ENCODE data around the gene SH2D3C. TPM values are rescaled to one million over a fixed set of nuclear protein-coding genes. Genes with fewer than 3 reads are reported as not detected.

SH2D3C gene
- total RNA-seq, 1 donor from 2014 or later: 5.8 TPM

- H3K79me2 ChIP-seq (ENCODE audit: insufficient read depth, low read length): peaks cover 30% of the 10 kb centered on the region
- peaks cover 11% of the 10 kb centered on the region for H3K36me3 ChIP-seq (ENCODE audit: insufficient read depth, low read length)
- Mint-ChIP-seq H3K36me3 (ENCODE audit: low read depth, unreplicated experiment) (peaks cover 18% of the 10 kb centered on the region), H3K4me1 (ENCODE audit: low read depth, unreplicated experiment) (peaks cover 2% of the 10 kb centered on the region), H3K27me3 (ENCODE audit: low read depth, unreplicated experiment) (no peaks in the 10 kb centered on the region), H3K4me3 (ENCODE audit: unreplicated experiment) (no peak overlapping the region), H3K27ac (ENCODE audit: unreplicated experiment) (no peak overlapping the region), H3K9me3 (ENCODE audit: unreplicated experiment) (no peaks in the 10 kb centered on the region)
- H3K4me1 ChIP-seq (ENCODE audit: insufficient read depth, low read length): peaks cover 6% of the 10 kb centered on the region
- no peak overlapping the region for H3K4me2 ChIP-seq (ENCODE audit: low read length)
- H2AFZ ChIP-seq (ENCODE audit: low read depth, low read length): no peak overlapping the region
- DNase-seq (ENCODE audit: low read depth) (no peak), FAIRE-seq (no peak)
- peaks cover 34% of the 10 kb centered on the region for H4K20me1 ChIP-seq (ENCODE audit: insufficient read depth, low read length)
- no peak overlapping the region for H3K9ac ChIP-seq (ENCODE audit: low read length)
- H3K27ac ChIP-seq (ENCODE audit: low read depth, low read length): no peak overlapping the region
- H3K9me3 ChIP-seq (ENCODE audit: insufficient read depth, low read depth, low read length): no peaks in the 10 kb centered on the region
- H3K4me3 ChIP-seq (ENCODE audit: insufficient read depth, low read depth, low read length): no peak overlapping the region
- TF ChIP-seq EZH2 (IDR thresholded peaks at IDR 0.05; ENCODE audit: insufficient read depth, low read length): no peak
- TF ChIP-seq CTCF (IDR thresholded peaks at IDR 0.05; ENCODE audit: insufficient read depth, low read depth, low read length): no peak
- H3K27me3 ChIP-seq (ENCODE audit: insufficient read depth, low read length): no peaks in the 10 kb centered on the region
Measured at GRCh38 chr9:127809002-127809539, 30.6 kb upstream of the SH2D3C start.

- no peak overlapping the region for H3K4me2 ChIP-seq (ENCODE audit: low read length)
- DNase-seq (ENCODE audit: low read depth) (no peak), FAIRE-seq (no peak)
- no peaks in the 10 kb centered on the region for H3K27me3 ChIP-seq (ENCODE audit: insufficient read depth, low read length)
- H3K36me3 ChIP-seq (ENCODE audit: insufficient read depth, low read length): peaks cover 11% of the 10 kb centered on the region
- H3K9me3 ChIP-seq (ENCODE audit: insufficient read depth, low read depth, low read length): no peaks in the 10 kb centered on the region
- Mint-ChIP-seq H3K9me3 (ENCODE audit: unreplicated experiment) (no peaks in the 10 kb centered on the region), H3K4me1 (ENCODE audit: low read depth, unreplicated experiment) (peaks cover 3% of the 10 kb centered on the region), H3K27ac (ENCODE audit: unreplicated experiment) (no peak overlapping the region), H3K4me3 (ENCODE audit: unreplicated experiment) (no peak overlapping the region), H3K27me3 (ENCODE audit: low read depth, unreplicated experiment) (no peaks in the 10 kb centered on the region), H3K36me3 (ENCODE audit: low read depth, unreplicated experiment) (peaks cover 18% of the 10 kb centered on the region)
- H3K79me2 ChIP-seq (ENCODE audit: insufficient read depth, low read length): peaks cover 36% of the 10 kb centered on the region
- TF ChIP-seq CTCF (IDR thresholded peaks at IDR 0.05; ENCODE audit: insufficient read depth, low read depth, low read length) (no peak), EZH2 (IDR thresholded peaks at IDR 0.05; ENCODE audit: insufficient read depth, low read length) (no peak)
- H3K27ac ChIP-seq (ENCODE audit: low read depth, low read length): no peak overlapping the region
- peaks cover 10% of the 10 kb centered on the region for H3K4me1 ChIP-seq (ENCODE audit: insufficient read depth, low read length)
- no peak overlapping the region for H3K9ac ChIP-seq (ENCODE audit: low read length)
- peaks cover 29% of the 10 kb centered on the region for H4K20me1 ChIP-seq (ENCODE audit: insufficient read depth, low read length)
- no peak overlapping the region for H3K4me3 ChIP-seq (ENCODE audit: insufficient read depth, low read depth, low read length)
- H2AFZ ChIP-seq (ENCODE audit: low read depth, low read length): no peak overlapping the region
Measured at GRCh38 chr9:127808347-127809001, 30.0 kb upstream of the SH2D3C start.

- no peaks in the 10 kb centered on the region for H3K9me3 Mint-ChIP-seq (ENCODE audit: unreplicated experiment)
- TF ChIP-seq CTCF (IDR thresholded peaks at IDR 0.05; ENCODE audit: insufficient read depth, low read depth, low read length) (no peak), EZH2 (IDR thresholded peaks at IDR 0.05; ENCODE audit: insufficient read depth, low read length) (no peak)
- peaks cover 3% of the 10 kb centered on the region for H3K4me1 Mint-ChIP-seq (ENCODE audit: low read depth, unreplicated experiment)
Measured at GRCh38 chr9:127806871-127807270, 28.4 kb upstream of the SH2D3C start.

More at GRCh38 chr9:127806871-127807270, 28.4 kb upstream of the SH2D3C start:
- Mint-ChIP-seq H3K27ac (ENCODE audit: unreplicated experiment) (no peak overlapping the region), H3K27me3 (ENCODE audit: low read depth, unreplicated experiment) (no peaks in the 10 kb centered on the region), H3K4me3 (ENCODE audit: unreplicated experiment) (no peak overlapping the region), H3K36me3 (ENCODE audit: low read depth, unreplicated experiment) (peaks cover 18% of the 10 kb centered on the region)
- Histone ChIP-seq H3K36me3 (ENCODE audit: insufficient read depth, low read length) (peaks cover 3% of the 10 kb centered on the region), H3K4me1 (ENCODE audit: insufficient read depth, low read length) (peaks cover 15% of the 10 kb centered on the region), H3K27ac (ENCODE audit: low read depth, low read length) (no peak overlapping the region), H3K4me3 (ENCODE audit: insufficient read depth, low read depth, low read length) (no peak overlapping the region), H3K27me3 (ENCODE audit: insufficient read depth, low read length) (no peaks in the 10 kb centered on the region), H3K4me2 (ENCODE audit: low read length) (no peak overlapping the region), H2AFZ (ENCODE audit: low read depth, low read length) (no peak overlapping the region), H3K9ac (ENCODE audit: low read length) (no peak overlapping the region), H3K79me2 (ENCODE audit: insufficient read depth, low read length) (peaks cover 40% of the 10 kb centered on the region), H3K9me3 (ENCODE audit: insufficient read depth, low read depth, low read length) (no peaks in the 10 kb centered on the region), H4K20me1 (ENCODE audit: insufficient read depth, low read length) (peaks cover 29% of the 10 kb centered on the region)
- DNase-seq (ENCODE audit: low read depth) (no peak), FAIRE-seq (no peak)

All from astrocyte (in vitro differentiated cells and primary cell).